CD4-positive, alpha-beta T cell treated with Interleukin-6 for 4 hours (primary cell): ENCODE measurements around the gene CMTR1.
"Not testable (repeated sequence)": the region's sequence is repeated elsewhere in the genome, so short reads cannot be mapped to it uniquely, and the experiment has no call there.

Experiments
- DNase-seq: peaks from one replicate; pipeline ENCODE4 v3.0.0-alpha.2; 2020; ENCODE audit warnings: mixed read lengths

CMTR1 gene

GRCh38 chr6:37495244-37495934 lies 62.4 kb downstream of the CMTR1 start:
- DNase-seq: no peak

DNA sequence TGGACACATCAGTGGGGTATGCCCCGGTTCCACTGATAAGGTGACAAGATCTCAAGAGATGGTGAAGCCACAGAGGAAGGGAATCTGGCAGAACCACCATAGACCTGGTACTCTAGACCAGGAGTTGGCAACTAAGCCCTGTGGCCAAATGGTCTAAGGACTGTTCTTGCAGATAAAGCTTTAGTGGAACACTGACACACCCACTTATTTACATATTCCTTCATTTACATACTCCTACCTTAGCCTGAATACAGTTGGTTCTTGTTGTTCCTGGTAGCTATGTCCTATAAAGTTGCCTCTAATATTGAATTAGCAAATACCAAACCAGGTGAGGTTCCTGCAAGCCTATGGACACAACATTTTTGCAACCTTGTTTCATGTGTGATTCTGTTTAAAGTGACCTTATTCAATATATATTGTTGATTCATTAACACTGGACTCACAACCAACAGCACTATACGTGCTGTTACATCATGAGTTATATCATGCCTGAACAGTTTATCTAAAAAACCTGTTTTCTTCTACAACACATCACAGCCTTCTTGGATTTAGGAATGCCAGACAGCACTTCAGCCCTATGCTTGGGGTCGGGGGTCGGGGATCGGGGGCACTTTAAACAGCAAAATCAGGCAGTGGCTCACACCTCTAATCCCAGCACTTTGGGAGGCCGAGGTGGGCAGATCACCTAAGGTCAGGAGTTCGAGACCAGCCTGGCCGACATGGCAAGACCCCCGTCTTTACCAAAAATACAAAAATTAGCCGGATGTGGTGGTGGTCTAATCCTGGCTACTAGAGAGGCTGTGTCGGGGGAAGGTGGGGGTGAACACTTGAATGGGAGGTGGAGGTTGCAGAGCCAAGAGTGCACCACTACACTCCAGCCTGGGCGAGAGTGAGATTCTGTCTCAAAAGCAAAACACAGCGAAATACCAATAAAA lies 64.2 kb downstream of the CMTR1 start:
- no peak for DNase-seq

DNA sequence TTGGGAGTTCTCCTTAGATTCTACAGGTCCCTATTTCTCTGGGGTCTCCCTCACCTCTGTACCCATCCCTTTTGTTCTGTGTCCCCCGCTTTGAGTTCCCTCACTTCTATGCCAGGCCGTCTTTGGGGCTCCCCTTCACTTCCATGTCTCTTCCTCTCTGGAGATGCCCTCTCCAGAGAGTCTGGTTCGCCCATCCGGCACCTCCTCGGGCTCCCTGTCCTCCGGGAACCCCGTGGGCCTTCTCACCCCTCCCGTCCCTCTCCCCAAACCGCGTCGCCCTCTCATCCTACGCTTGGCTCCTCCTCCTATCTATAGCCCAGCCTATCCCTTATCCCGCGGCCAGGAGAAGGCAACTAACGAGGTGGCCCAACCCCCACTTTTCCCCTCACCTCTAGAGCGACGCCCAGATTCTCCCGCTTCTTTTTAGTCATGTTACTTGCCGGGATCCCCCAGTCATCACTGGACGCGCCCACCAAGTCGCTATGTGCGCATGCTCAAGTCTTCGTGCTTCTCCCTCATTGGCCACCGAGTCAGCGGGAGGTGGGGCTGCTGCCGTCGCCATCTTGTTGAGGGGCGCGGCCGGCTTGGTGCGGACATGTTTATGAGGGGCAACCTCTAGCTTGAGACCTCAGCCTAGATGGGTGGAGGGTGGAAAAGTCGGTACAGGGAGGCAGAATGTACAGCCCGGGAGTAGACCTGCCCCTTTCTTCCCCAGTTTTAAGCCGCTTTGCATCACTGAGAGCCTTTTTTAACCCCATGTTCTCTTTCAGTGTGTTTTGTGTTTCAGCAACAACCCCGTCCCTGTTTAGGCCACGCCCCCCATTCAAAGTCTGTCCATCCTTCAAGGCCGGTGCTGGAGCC lies 66.6 kb downstream of the CMTR1 start, which contains the start of gene CCDC167:
TSS of gene CCDC167 (minus strand) at position 461 of the 861 bp plus-strand sequence. CDS start at position 431, 30 bp downstream.
- peak; percentile 97 for DNase-seq

DNA sequence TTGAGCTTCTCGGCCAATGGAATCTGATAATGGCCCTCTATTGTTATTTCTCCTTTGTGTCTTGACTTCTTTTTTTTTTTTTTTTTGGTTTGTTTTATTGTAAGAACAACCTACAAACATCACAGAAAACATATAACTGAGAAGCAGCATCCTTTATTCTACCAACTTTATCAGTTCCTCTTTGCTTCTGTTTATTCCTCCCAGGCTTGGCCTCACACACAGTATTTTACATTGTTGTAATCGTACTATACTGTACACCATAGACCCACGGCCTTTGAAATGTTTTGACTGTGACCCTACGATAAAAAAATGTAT lies 67.2 kb downstream of the CMTR1 start:
- DNase-seq: no peak

- not testable (repeated sequence) for DNase-seq
These were observed 67.9 kb downstream of the CMTR1 start for GRCh38 chr6:37500904-37501303.

DNA sequence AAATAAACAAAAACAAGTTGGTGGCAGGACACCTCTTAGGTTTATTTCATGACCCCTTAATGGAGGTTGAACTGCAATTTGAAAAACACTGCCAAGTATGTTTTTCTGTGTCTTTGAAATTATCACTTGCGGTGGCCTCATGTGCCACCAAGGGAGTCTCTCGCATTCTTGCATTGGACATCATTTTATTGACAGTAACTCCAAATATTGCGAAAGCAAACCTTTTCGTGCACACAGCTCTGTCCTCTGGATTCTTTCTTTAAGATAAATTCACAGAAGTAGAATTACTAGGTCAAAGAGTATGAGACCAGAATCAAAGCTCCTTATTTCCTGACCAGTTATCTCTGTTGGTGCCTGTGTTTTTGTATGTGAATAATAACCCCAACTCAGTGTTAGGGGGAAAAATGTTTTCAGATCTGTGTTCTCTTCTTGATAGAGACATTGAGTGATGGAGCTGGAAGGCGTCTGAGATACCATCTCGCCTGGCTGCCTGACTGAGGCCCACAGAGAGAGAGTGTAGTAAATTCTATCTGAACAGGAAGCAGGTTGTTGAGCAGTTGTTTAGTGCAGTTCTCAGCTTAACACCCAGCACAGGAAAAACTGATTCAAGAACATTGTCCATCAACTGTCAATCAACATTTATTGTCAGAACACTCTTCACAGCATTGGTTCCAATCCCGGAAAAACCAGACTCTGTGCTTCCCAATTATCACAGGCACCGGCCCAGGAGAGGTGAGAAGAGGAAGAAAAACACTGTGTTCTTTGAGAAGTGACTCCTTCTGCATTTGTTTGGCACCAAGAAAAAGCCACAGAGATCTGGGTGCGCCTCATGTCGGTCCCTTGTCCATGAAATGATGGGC lies 68.8 kb downstream of the CMTR1 start:
- peak; percentile 66 for DNase-seq

GRCh38 chr6:37502703-37503291 lies 69.8 kb downstream of the CMTR1 start:
- peak; percentile 62 for DNase-seq

DNA sequence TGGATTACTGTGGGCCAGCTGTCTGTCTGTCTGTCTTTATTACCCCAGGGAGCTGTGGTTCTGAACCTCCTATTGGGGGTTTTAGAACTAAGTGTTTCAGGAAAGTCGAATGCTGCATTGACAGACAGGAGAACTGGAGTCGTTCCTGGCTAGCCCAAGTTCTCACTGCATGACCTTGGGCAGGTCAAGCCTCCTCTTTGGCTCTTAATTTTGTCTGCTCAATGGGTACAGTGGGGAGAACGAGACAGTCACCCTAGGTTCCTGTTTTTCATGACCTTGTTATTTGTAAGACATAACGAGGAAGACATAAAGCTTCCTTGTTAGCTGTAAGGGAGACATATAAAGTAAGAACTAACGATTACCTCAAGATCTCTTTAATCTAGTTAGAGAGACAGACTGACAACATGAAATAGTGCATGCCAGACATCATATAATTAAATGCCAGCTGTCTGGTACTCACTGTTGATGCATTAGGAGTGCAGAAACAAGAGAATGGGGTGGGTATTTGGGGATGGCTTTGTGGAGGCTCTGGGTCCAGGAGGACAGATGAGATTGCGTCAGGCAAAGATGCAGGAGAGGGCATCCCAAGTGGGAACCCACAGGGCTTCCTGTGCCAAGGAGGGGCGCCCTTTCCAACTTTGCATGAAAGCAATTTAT lies 70.4 kb downstream of the CMTR1 start:
- peak; percentile 34 for DNase-seq

DNA sequence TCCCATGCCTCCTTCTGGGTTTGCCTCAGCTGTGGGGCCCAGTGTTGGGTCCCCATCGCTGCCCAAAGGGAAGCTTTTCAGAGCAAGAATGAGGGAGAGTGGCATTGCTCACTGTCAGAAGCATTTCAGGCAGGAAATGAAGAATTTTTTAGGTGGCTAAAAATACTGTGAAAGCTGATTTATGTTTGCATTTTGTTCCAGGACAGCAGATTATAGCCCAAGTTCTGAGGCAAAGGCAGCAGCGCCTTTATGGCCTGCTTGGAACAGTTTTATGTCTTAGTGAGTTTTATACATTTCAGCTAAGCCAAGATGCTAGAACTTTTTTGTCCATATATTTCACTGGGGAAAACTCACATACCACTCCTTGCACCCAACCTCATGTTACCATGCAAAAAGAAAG lies 71.0 kb downstream of the CMTR1 start:
- DNase-seq: no peak

- DNase-seq: no peak
These were observed 73.5 kb downstream of the CMTR1 start for GRCh38 chr6:37506479-37506878.

DNA sequence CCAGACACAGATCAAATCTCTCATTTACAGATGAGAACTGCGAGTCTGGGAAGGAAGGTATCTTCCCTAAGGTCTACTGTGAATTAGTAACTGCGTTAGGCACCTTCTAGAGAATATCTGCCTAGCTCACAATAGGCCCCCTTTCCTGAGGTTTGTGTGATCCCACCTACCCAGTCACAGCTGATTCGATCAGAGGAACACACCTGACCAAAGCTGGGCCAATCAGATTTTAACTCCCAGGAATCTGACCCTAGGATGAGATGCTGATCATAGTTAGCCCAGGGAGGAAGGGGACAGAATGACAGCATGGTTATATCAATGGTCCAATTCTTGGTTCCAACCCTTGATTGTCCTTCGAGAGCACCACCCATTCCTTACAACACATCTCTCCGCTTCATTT lies 74.1 kb downstream of the CMTR1 start:
- no peak for DNase-seq

GRCh38 chr6:37507690-37508421 lies 74.8 kb downstream of the CMTR1 start:
- peak; percentile 72 for DNase-seq

DNA sequence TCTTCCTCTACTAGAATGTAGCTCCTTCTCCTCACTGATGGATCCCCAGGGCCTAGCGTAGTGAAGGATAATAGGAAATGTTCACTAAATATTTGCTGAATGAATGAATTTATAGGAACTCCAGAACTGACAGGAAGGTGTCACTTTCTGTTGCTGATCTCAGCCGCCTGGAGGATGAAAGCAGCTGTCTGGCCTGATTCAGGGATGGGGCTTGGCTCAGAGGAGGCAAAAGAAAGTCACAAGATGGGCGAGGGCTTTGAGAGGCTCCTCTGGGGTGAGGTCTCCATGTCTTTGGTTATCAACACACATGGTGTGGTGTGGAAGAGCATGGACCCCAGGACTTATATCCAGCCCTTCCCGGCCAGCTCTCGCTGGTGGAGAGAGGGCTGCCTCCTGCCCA lies 78.2 kb downstream of the CMTR1 start:
- DNase-seq: no peak

DNA sequence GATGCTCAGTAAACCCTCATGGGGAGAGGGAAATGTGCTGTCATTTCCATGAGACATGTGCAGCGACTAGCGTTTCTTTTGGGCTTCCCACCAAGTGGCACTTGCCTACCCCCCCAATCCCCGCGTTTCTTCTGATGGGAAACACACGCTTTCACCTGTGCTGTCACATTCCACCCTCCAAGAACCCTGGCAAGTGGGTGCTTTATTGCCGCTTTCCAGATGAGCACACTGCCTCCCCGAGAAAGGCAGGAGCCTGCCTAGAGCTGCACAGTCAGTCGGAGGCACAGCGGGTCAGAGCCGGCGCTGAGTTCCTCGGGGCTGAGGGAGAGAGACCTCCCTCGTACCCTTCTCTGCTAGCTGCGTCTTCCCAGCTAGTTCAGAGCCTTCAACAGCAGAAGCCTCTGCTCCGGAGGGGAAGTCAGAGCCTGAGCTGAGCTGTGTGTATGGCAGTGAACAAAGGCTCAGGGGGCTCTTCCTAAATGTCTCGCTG lies 78.9 kb downstream of the CMTR1 start:
- DNase-seq: no peak

- no peak for DNase-seq
These were observed 79.5 kb downstream of the CMTR1 start for GRCh38 chr6:37512400-37513011.

GRCh38 chr6:37513155-37513554 lies 80.1 kb downstream of the CMTR1 start:
- DNase-seq: peak; percentile 24

- no peak for DNase-seq
These were observed 80.6 kb downstream of the CMTR1 start for GRCh38 chr6:37513576-37513975.

GRCh38 chr6:37514321-37514771 lies 81.3 kb downstream of the CMTR1 start:
- peak; percentile 69 for DNase-seq

GRCh38 chr6:37514837-37515236 lies 81.8 kb downstream of the CMTR1 start:
- peak; percentile 48 for DNase-seq

DNA sequence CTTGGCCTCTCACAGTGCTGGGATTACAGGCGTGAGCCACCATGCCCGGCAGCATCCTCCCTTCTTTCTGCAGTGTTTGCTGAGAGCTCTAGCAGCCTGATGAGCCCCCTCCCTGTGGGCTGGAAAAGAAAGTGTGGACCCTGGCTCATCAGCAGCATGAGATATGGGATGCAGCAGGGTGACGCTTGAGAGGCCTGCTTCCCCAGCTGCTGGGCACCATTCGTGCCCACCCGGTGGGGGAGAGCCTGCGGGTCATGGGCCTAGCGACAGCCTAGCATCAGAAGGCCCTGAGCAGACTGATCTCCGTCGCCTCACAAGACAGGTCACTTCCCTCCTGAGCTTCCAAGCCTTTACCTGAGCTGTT lies 82.7 kb downstream of the CMTR1 start:
- DNase-seq: no peak
